Stimulated activated CD8-positive, alpha-beta memory T cell treated with anti-CD3 and anti-CD28 coated beads, Interleukin-4, amount 100 ng/mL, for 4 hours (primary cell): ENCODE results near the gene SLC44A1.

ENCODE experiments used
- DNase-seq, 2 donors: peaks; one replicate each; pipeline ENCODE4 v3.0.0-alpha.2; 2020; ENCODE audit warnings: low read depth in 2 of 2, low spot score in 1 of 2

Gene SLC44A1

GRCh38 chr9:105331755-105332154 is 87.3 kb downstream of the SLC44A1 start:
- DNase-seq = no peak

GRCh38 chr9:105332471-105332870 is 88.0 kb downstream of the SLC44A1 start:
- DNase-seq = no peak

GRCh38 chr9:105333076-105333475 is 88.6 kb downstream of the SLC44A1 start:
- DNase-seq = no peak

- no peak for DNase-seq
Observed at GRCh38 chr9:105333811-105334210, 89.4 kb downstream of the SLC44A1 start.

GRCh38 chr9:105338308-105338707 is 93.9 kb downstream of the SLC44A1 start:
- no peak for DNase-seq

GRCh38 chr9:105339849-105340248 is 95.4 kb downstream of the SLC44A1 start:
- no peak for DNase-seq

GRCh38 chr9:105341434-105342146 is 97.1 kb downstream of the SLC44A1 start:
- DNase-seq = no peak

- no peak for DNase-seq
Observed at GRCh38 chr9:105342147-105342505, 97.7 kb downstream of the SLC44A1 start.

GRCh38 chr9:105344283-105344682 is 99.8 kb downstream of the SLC44A1 start:
- no peak for DNase-seq

- DNase-seq = no peak
Observed at GRCh38 chr9:105345626-105346025, 101.2 kb downstream of the SLC44A1 start.

- no peak for DNase-seq
Observed at GRCh38 chr9:105346273-105346672, 101.8 kb downstream of the SLC44A1 start.

GRCh38 chr9:105354448-105354847 is 110.0 kb downstream of the SLC44A1 start:
- DNase-seq = no peak

- no peak for DNase-seq
Observed at GRCh38 chr9:105355781-105356180, 111.3 kb downstream of the SLC44A1 start.

GRCh38 chr9:105357937-105358336 is 113.5 kb downstream of the SLC44A1 start:
- DNase-seq = no peak

- no peak for DNase-seq
Observed at GRCh38 chr9:105359892-105360291, 115.4 kb downstream of the SLC44A1 start.

GRCh38 chr9:105360344-105360743 is 115.9 kb downstream of the SLC44A1 start:
- no peak for DNase-seq

GRCh38 chr9:105361873-105362272 is 117.4 kb downstream of the SLC44A1 start:
- no peak for DNase-seq

- no peak for DNase-seq
Observed at GRCh38 chr9:105362470-105362869, 118.0 kb downstream of the SLC44A1 start.

GRCh38 chr9:105363837-105364236 is 119.4 kb downstream of the SLC44A1 start:
- DNase-seq = no peak

GRCh38 chr9:105369911-105370310 is 125.5 kb downstream of the SLC44A1 start:
- DNase-seq = no peak

- DNase-seq = no peak
Observed at GRCh38 chr9:105373723-105374122, 129.3 kb downstream of the SLC44A1 start.

- no peak for DNase-seq
Observed at GRCh38 chr9:105375323-105375722, 130.9 kb downstream of the SLC44A1 start.

- no peak for DNase-seq
Observed at GRCh38 chr9:105376893-105377292, 132.4 kb downstream of the SLC44A1 start.
